DND-41 (cell line): ENCODE measurements around the gene DNM3.
A peak's percentile ranks its signal among the peaks of the same experiment; 100 is the strongest.

Experiments used
- ATAC-seq: fragments of 200-7000 bp; cut with Tn5 transposase; 3 replicates; pipeline ENCODE4 v1.9.1; 2021; ENCODE audit warnings: low read depth; ENCODE audit not compliant: insufficient read depth
- DNase-seq: peaks from one replicate; pipeline ENCODE4 v3.0.0-alpha.2; 2020
- H2AFZ ChIP-seq: 2 replicates; pipeline ENCODE4 v1.6.0; 2012; ENCODE audit warnings: low read depth, low read length
- H3K27ac ChIP-seq: 2 replicates; pipeline ENCODE4 v1.5.1; 2012; ENCODE audit warnings: low read length, inconsistent platforms
- H3K27me3 ChIP-seq: fragments of 200-600 bp; sonication (generic); 2 replicates; pipeline ENCODE4 v1.6.0; 2012; ENCODE audit warnings: low read length, mild to moderate bottlenecking, inconsistent platforms; ENCODE audit not compliant: insufficient read depth, poor library complexity
- H3K36me3 ChIP-seq: 2 replicates; pipeline ENCODE4 v1.5.1; 2012; ENCODE audit warnings: low read length, inconsistent platforms; ENCODE audit not compliant: insufficient read depth
- H3K4me1 ChIP-seq: 2 replicates; pipeline ENCODE4 v1.5.1; 2012; ENCODE audit warnings: mild to moderate bottlenecking, low read length; ENCODE audit not compliant: insufficient read depth
- H3K4me2 ChIP-seq: 2 replicates; pipeline ENCODE4 v1.6.0; 2012; ENCODE audit warnings: mild to moderate bottlenecking, moderate library complexity, low read length, inconsistent platforms; ENCODE audit not compliant: insufficient read depth
- H3K4me3 ChIP-seq, 2 experiments: fragments of 200-600 bp in 1 of 2; shearing (Covaris generic) in 1 of 2; 2 replicates each; pipeline ENCODE4 v1.5.1; 2012 to 2016; ENCODE audit warnings: inconsistent platforms in 2 of 2, low read length in 2 of 2, mild to moderate bottlenecking in 2 of 2, low read depth in 1 of 2, moderate library complexity in 1 of 2
- H3K79me2 ChIP-seq: 2 replicates; pipeline ENCODE4 v1.6.0; 2012; ENCODE audit warnings: low read length, inconsistent platforms; ENCODE audit not compliant: insufficient read depth
- H3K9ac ChIP-seq: 2 replicates; pipeline ENCODE4 v1.6.0; 2012; ENCODE audit warnings: low read depth, mild to moderate bottlenecking, inconsistent platforms, low read length, moderate library complexity
- H3K9me3 ChIP-seq: 2 replicates; pipeline ENCODE4 v1.5.1; 2012; ENCODE audit warnings: low read length, moderate library complexity, mild to moderate bottlenecking, inconsistent platforms; ENCODE audit not compliant: insufficient read depth, severe bottlenecking
- H4K20me1 ChIP-seq: 2 replicates; pipeline ENCODE4 v1.6.0; 2012; ENCODE audit warnings: low read length; ENCODE audit not compliant: insufficient read depth
- EZH2 ChIP-seq: IDR thresholded peaks from 3 replicates; pipeline ENCODE4 v1.6.1; 2012; ENCODE audit warnings: borderline replicate concordance, low read depth, mild to moderate bottlenecking, moderate library complexity, low read length, inconsistent platforms; ENCODE audit not compliant: severe bottlenecking
- TF ChIP-seq, protein P1 (sequence below): IDR thresholded peaks from 2 replicates; pipeline ENCODE4 v1.5.1; 2012; ENCODE audit warnings: borderline replicate concordance, low read length, moderate library complexity, mild to moderate bottlenecking; ENCODE audit not compliant: poor library complexity, severe bottlenecking; ENCODE audit errors: extremely low read depth

The DNM3 gene

GRCh38 chr1:172382406-172382805 is 541.1 kb downstream of the DNM3 start:
- no peaks in the 10 kb centered on the region for H3K36me3 ChIP-seq

GRCh38 chr1:172382990-172383389 is 541.7 kb downstream of the DNM3 start:
- DNase-seq: no peak
- no peak overlapping the region for H3K4me2 ChIP-seq

More at GRCh38 chr1:172382406-172382805, 541.1 kb downstream of the DNM3 start:
- Histone ChIP-seq H3K4me3 (no peak overlapping the region), H3K27me3 (no peaks in the 10 kb centered on the region), H3K9ac (no peak overlapping the region), H4K20me1 (no peaks in the 10 kb centered on the region), H3K4me1 (peaks cover 20% of the 10 kb centered on the region), H3K9me3 (no peaks in the 10 kb centered on the region), H3K4me2 (no peak overlapping the region), H3K27ac (no peak overlapping the region), H2AFZ (peak overlapping the region; percentile 46), H3K79me2 (no peaks in the 10 kb centered on the region)
- TF ChIP-seq, protein P1, sequence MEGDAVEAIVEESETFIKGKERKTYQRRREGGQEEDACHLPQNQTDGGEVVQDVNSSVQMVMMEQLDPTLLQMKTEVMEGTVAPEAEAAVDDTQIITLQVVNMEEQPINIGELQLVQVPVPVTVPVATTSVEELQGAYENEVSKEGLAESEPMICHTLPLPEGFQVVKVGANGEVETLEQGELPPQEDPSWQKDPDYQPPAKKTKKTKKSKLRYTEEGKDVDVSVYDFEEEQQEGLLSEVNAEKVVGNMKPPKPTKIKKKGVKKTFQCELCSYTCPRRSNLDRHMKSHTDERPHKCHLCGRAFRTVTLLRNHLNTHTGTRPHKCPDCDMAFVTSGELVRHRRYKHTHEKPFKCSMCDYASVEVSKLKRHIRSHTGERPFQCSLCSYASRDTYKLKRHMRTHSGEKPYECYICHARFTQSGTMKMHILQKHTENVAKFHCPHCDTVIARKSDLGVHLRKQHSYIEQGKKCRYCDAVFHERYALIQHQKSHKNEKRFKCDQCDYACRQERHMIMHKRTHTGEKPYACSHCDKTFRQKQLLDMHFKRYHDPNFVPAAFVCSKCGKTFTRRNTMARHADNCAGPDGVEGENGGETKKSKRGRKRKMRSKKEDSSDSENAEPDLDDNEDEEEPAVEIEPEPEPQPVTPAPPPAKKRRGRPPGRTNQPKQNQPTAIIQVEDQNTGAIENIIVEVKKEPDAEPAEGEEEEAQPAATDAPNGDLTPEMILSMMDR: no peak
- TF ChIP-seq EZH2: no peak
- ATAC-seq (no peak), DNase-seq (no peak)

GRCh38 chr1:172383536-172383935 is 542.2 kb downstream of the DNM3 start:
- Histone ChIP-seq H3K9me3 (no peaks in the 10 kb centered on the region), H3K4me1 (peaks cover 20% of the 10 kb centered on the region), H4K20me1 (no peaks in the 10 kb centered on the region), H3K79me2 (no peaks in the 10 kb centered on the region), H3K4me2 (no peak overlapping the region), H3K4me3 (no peak overlapping the region), H2AFZ (no peak overlapping the region), H3K9ac (no peak overlapping the region), H3K36me3 (no peaks in the 10 kb centered on the region), H3K27ac (no peak overlapping the region), H3K27me3 (no peaks in the 10 kb centered on the region)
- no peak for TF ChIP-seq EZH2
- TF ChIP-seq, protein P1: no peak
- DNase-seq (no peak), ATAC-seq (no peak)

More at GRCh38 chr1:172382990-172383389, 541.7 kb downstream of the DNM3 start:
- H3K4me3 ChIP-seq: no peak overlapping the region
- H3K27ac ChIP-seq: no peak overlapping the region
- no peaks in the 10 kb centered on the region for H3K27me3 ChIP-seq
- H3K36me3 ChIP-seq: no peaks in the 10 kb centered on the region
- no peaks in the 10 kb centered on the region for H3K79me2 ChIP-seq
- no peak overlapping the region for H2AFZ ChIP-seq
- no peak for ATAC-seq
- no peaks in the 10 kb centered on the region for H3K9me3 ChIP-seq
- H3K4me1 ChIP-seq: peaks cover 20% of the 10 kb centered on the region
- no peak overlapping the region for H3K9ac ChIP-seq
- H4K20me1 ChIP-seq: no peaks in the 10 kb centered on the region
- TF ChIP-seq EZH2: no peak
- TF ChIP-seq, protein P1: no peak

DNA sequence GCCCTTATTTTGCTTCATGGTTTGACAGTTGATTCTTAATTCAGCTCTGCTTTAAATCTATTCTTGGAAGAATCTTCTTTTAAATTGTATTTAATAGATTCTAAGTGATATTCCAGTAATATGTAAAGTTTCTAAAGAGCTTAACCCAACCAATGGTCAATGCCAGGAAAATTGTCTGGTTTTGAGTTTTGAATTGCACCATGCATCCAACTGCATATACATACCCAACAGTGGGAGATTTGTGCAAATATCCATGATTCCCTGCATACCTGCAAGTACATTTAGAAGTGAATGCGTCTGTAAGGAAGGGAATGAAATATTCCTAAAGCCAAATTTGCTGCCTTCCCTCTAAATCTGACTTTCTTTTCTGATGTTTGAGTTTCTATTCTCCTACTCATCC is 543.4 kb downstream of the DNM3 start:
- H3K79me2 ChIP-seq: no peaks in the 10 kb centered on the region
- no peaks in the 10 kb centered on the region for H3K9me3 ChIP-seq
- no peaks in the 10 kb centered on the region for H3K27me3 ChIP-seq
- peaks cover 20% of the 10 kb centered on the region for H3K4me1 ChIP-seq
- H4K20me1 ChIP-seq: no peaks in the 10 kb centered on the region
- H2AFZ ChIP-seq: no peak overlapping the region
- no peak overlapping the region for H3K9ac ChIP-seq
- DNase-seq (no peak), ATAC-seq (no peak)
- no peak overlapping the region for H3K4me2 ChIP-seq
- TF ChIP-seq EZH2: no peak
- TF ChIP-seq, protein P1: no peak
- no peaks in the 10 kb centered on the region for H3K36me3 ChIP-seq
- no peak overlapping the region for H3K27ac ChIP-seq
- H3K4me3 ChIP-seq: no peak overlapping the region
